Thymus (tissue), 14 donors: ENCODE data around the gene HSD17B12. TPM values are rescaled to one million over a fixed set of nuclear protein-coding genes. Genes with fewer than 3 reads are reported as not detected.
A peak's percentile ranks its signal among the peaks of the same experiment; 100 is the strongest.

Experiments used
- DNase-seq, 9 donors: peaks; one replicate each; pipeline ENCODE4 v3.0.0-alpha.2; 2013; ENCODE audit warnings: low spot score in 9 of 9, low read depth in 6 of 9, missing footprints in 1 of 9
- H3K27ac ChIP-seq, 2 donors: one replicate each; pipeline ENCODE4 v1.5.1; 2013; ENCODE audit warnings: control low read depth in 1 of 2, low read depth in 1 of 2, low read length in 1 of 2, mild to moderate bottlenecking in 1 of 2, moderate library complexity in 1 of 2
- H3K27me3 ChIP-seq, 2 donors: one replicate each; pipeline ENCODE4 v1.5.1; 2013; ENCODE audit warnings: low read length in 1 of 2; ENCODE audit not compliant: control insufficient read depth in 2 of 2, insufficient read depth in 1 of 2
- H3K36me3 ChIP-seq, 2 donors: one replicate each; pipeline ENCODE4 v1.5.1; 2013; ENCODE audit warnings: low read length in 1 of 2, mild to moderate bottlenecking in 1 of 2, moderate library complexity in 1 of 2; ENCODE audit not compliant: control insufficient read depth in 2 of 2, insufficient read depth in 2 of 2
- H3K4me1 ChIP-seq, 2 donors: one replicate each; pipeline ENCODE4 v1.5.1; 2013; ENCODE audit warnings: low read length in 2 of 2; ENCODE audit not compliant: control insufficient read depth in 2 of 2, insufficient read depth in 2 of 2
- H3K4me3 ChIP-seq, 2 donors: one replicate each; pipeline ENCODE4 v1.5.1; 2013; ENCODE audit warnings: low read length in 2 of 2, control low read depth in 1 of 2, mild to moderate bottlenecking in 1 of 2
- H3K9me3 ChIP-seq, 2 donors: one replicate each; pipeline ENCODE4 v1.5.1; 2013; ENCODE audit warnings: low read length in 1 of 2, mild to moderate bottlenecking in 1 of 2; ENCODE audit not compliant: control insufficient read depth in 2 of 2, insufficient read depth in 1 of 2
- WGBS: extraction: QIAGEN DNeasy Blood & Tissue Kit; methylation state at CpG from one replicate; pipeline ENCODE4 v1.1.7; 2013; 5-methylcytosine and 5-hydroxymethylcytosine counted together
- long read RNA-seq, 10 donors: transcript quantifications; one replicate each; lab custom pipeline, GENCODE V29; 2026
- polyA plus RNA-seq: library from polyadenylated mRNA; stranded (reverse); fragments of 200-250 nt; gene quantifications from one replicate; pipeline ENCODE4 v1.2.3, GENCODE V29; 2013
- total RNA-seq: library from RNA; stranded (reverse); fragments of 120-200 nt; gene quantifications from one replicate; pipeline ENCODE4 v1.2.4, GENCODE V29; 2013
- donor health status: healthy.

The HSD17B12 gene
- total RNA-seq = 18.8 TPM
- polyA plus RNA-seq = 32.1 TPM
- long read RNA-seq, donor 1, partial matches to known transcripts = 0 of 1 reads
- long read RNA-seq, donor 1, other reads (novel, unspliced or antisense) = 0 of 1 reads
- long read RNA-seq, donor 2 = 0 reads
- long read RNA-seq, donor 3, partial matches to known transcripts = 5 of 6 reads
- long read RNA-seq, donor 3, other reads (novel, unspliced or antisense) = 0 of 6 reads
- long read RNA-seq, donor 4, full-length matches to known transcripts = 12 of 27 reads
- long read RNA-seq, donor 4, partial matches to known transcripts = 15 of 27 reads
- long read RNA-seq, donor 4, other reads (novel, unspliced or antisense) = 0 of 27 reads
- long read RNA-seq, donor 5, full-length matches to known transcripts = 21 of 21 reads
- long read RNA-seq, donor 5, partial matches to known transcripts = 0 of 21 reads
- long read RNA-seq, donor 5, other reads (novel, unspliced or antisense) = 0 of 21 reads
- long read RNA-seq, donor 6, full-length matches to known transcripts = 12 of 12 reads
- long read RNA-seq, donor 6, partial matches to known transcripts = 0 of 12 reads
- long read RNA-seq, donor 6, other reads (novel, unspliced or antisense) = 0 of 12 reads
- long read RNA-seq, donor 7, full-length matches to known transcripts = 13 of 25 reads
- long read RNA-seq, donor 7, partial matches to known transcripts = 12 of 25 reads
- long read RNA-seq, donor 7, other reads (novel, unspliced or antisense) = 0 of 25 reads
- long read RNA-seq, donor 8, full-length matches to known transcripts = 5 of 5 reads
- long read RNA-seq, donor 8, partial matches to known transcripts = 0 of 5 reads
- long read RNA-seq, donor 8, other reads (novel, unspliced or antisense) = 0 of 5 reads
- long read RNA-seq, donor 9, partial matches to known transcripts = 5 of 6 reads
- long read RNA-seq, donor 9, other reads (novel, unspliced or antisense) = 0 of 6 reads
- long read RNA-seq, donor 10, transcript HSD17B12-201 (11 exons, 2,571 nt) = major isoform, 6 of 6 reads
- long read RNA-seq, donor 10, partial matches to known transcripts = 0 of 6 reads
- long read RNA-seq, donor 10, other reads (novel, unspliced or antisense) = 0 of 6 reads

GRCh38 chr11:43680521-43681400 is at the start of gene HSD17B12:
TSS of gene HSD17B12 (plus strand) at chr11:43680738. CDS start at chr11:43680828, 90 bp downstream.
- Histone ChIP-seq H3K4me1 (peaks cover 4 to 7% of the 10 kb centered on the region in 2 donors), H3K36me3 (peaks cover 0 to 2% of the 10 kb centered on the region in 2 donors), H3K27me3 (no peaks in the 10 kb centered on the region), H3K9me3 (no peaks in the 10 kb centered on the region), H3K4me3 (peak within 1 kb of the TSS; percentile 66 to 76), H3K27ac (peak within 1 kb of the TSS; percentile 87 to 91)
- under 1% methylated on average over 62 of the region's 62 CpGs for WGBS
- peak; percentile 89 to 98 (median 96) for DNase-seq

- no peaks in the 10 kb centered on the region for H3K9me3 ChIP-seq
- H3K27me3 ChIP-seq = peaks cover 0 to 19% of the 10 kb centered on the region in 2 donors
- no peaks in the 10 kb centered on the region for H3K4me1 ChIP-seq
- 24% methylated on average over 14 of the region's 14 CpGs for WGBS
- no peaks in the 10 kb centered on the region for H3K36me3 ChIP-seq
- no peak overlapping the region for H3K27ac ChIP-seq
- DNase-seq = no peak
- H3K4me3 ChIP-seq = no peak overlapping the region
Observed at GRCh38 chr11:43631732-43632131, 48.8 kb upstream of the HSD17B12 start.

- H3K27ac ChIP-seq = no peak overlapping the region
- no peaks in the 10 kb centered on the region for H3K36me3 ChIP-seq
- H3K4me1 ChIP-seq = no peaks in the 10 kb centered on the region
- H3K9me3 ChIP-seq = no peaks in the 10 kb centered on the region
- H3K4me3 ChIP-seq = no peak overlapping the region
- DNase-seq = no peak
- WGBS = 23% methylated on average over 3 of the region's 3 CpGs
- H3K27me3 ChIP-seq = peaks cover 0 to 19% of the 10 kb centered on the region in 2 donors
Observed at GRCh38 chr11:43632181-43632580, 48.4 kb upstream of the HSD17B12 start.

GRCh38 chr11:43638717-43639116 is 41.8 kb upstream of the HSD17B12 start:
- Histone ChIP-seq H3K36me3 (no peaks in the 10 kb centered on the region), H3K4me1 (no peaks in the 10 kb centered on the region), H3K27ac (no peak overlapping the region), H3K9me3 (no peaks in the 10 kb centered on the region), H3K4me3 (no peak overlapping the region), H3K27me3 (peaks cover 12 to 21% of the 10 kb centered on the region in 2 donors)
- DNase-seq = no peak
- 35% methylated on average over 3 of the region's 3 CpGs for WGBS

- Histone ChIP-seq H3K27me3 (peaks cover 12 to 21% of the 10 kb centered on the region in 2 donors), H3K36me3 (no peaks in the 10 kb centered on the region), H3K27ac (no peak overlapping the region), H3K9me3 (no peaks in the 10 kb centered on the region), H3K4me1 (no peaks in the 10 kb centered on the region), H3K4me3 (no peak overlapping the region)
- no peak for DNase-seq
- WGBS = 68% methylated on average over 3 of the region's 3 CpGs
Observed at GRCh38 chr11:43639224-43639623, 41.3 kb upstream of the HSD17B12 start.

- 93% methylated on average over 3 of the region's 3 CpGs for WGBS
- peaks cover 12 to 21% of the 10 kb centered on the region in 2 donors for H3K27me3 ChIP-seq
- no peak overlapping the region for H3K27ac ChIP-seq
- no peaks in the 10 kb centered on the region for H3K36me3 ChIP-seq
- no peak for DNase-seq
- no peaks in the 10 kb centered on the region for H3K9me3 ChIP-seq
- H3K4me1 ChIP-seq = peaks cover 5% of the 10 kb centered on the region in 2 donors
- no peak overlapping the region for H3K4me3 ChIP-seq
Observed at GRCh38 chr11:43639920-43640319, 40.6 kb upstream of the HSD17B12 start.

GRCh38 chr11:43643898-43644620 is 36.5 kb upstream of the HSD17B12 start:
- peak overlapping the region; percentile 67 to 97 for H3K4me3 ChIP-seq

More at GRCh38 chr11:43643898-43644620, 36.5 kb upstream of the HSD17B12 start:
- peak overlapping the region in 1 of 2 donors; percentile 25 for H3K27ac ChIP-seq
- H3K36me3 ChIP-seq = no peaks in the 10 kb centered on the region
- H3K4me1 ChIP-seq = peaks cover 6 to 7% of the 10 kb centered on the region in 2 donors
- under 1% methylated on average over 33 of the region's 33 CpGs for WGBS
- DNase-seq = peak; percentile 61 to 93 (median 79)
- H3K9me3 ChIP-seq = no peaks in the 10 kb centered on the region
- peaks cover 6 to 8% of the 10 kb centered on the region in 2 donors for H3K27me3 ChIP-seq
